Ascending aorta (tissue), 2 donors: ENCODE data around the gene C12orf56. TPM values are rescaled to one million over a fixed set of nuclear protein-coding genes. Genes with fewer than 3 reads are reported as not detected.

Source experiments
- DNase-seq, 2 donors: peaks; one replicate each; pipeline ENCODE4 v3.0.0-alpha.2; 2019; ENCODE audit warnings: low spot score in 2 of 2
- H3K27ac ChIP-seq, 2 donors: fragments of 200-600 bp; sonication (generic); one replicate each; pipeline ENCODE4 v1.5.1; 2016 to 2017; ENCODE audit warnings: mild to moderate bottlenecking in 1 of 2
- H3K27me3 ChIP-seq: fragments of 200-600 bp; sonication (generic); one replicate; pipeline ENCODE4 v1.5.1; 2017
- H3K36me3 ChIP-seq, 2 donors: fragments of 200-600 bp; sonication (generic); one replicate each; pipeline ENCODE4 v1.5.1; 2016
- H3K4me1 ChIP-seq, 2 donors: fragments of 200-600 bp; sonication (generic); one replicate each; pipeline ENCODE4 v1.5.1; 2016 to 2017; ENCODE audit warnings: mild to moderate bottlenecking in 1 of 2
- H3K4me3 ChIP-seq, 2 donors: fragments of 200-600 bp; sonication (generic); one replicate each; pipeline ENCODE4 v1.5.1; 2016 to 2017; ENCODE audit warnings: mild to moderate bottlenecking in 1 of 2
- H3K9me3 ChIP-seq, 2 donors: fragments of 200-600 bp; sonication (generic); one replicate each; pipeline ENCODE4 v1.5.1; 2016
- CTCF ChIP-seq, 3 experiments: fragments of 200-600 bp in 2 of 3; fragments of 450-650 bp in 1 of 3; sonication (generic) in 2 of 3; IDR thresholded peaks; one replicate each; pipeline ENCODE4 v1.5.1; 2016 to 2019; ENCODE audit warnings: antibody characterized with exemption in 3 of 3, mild to moderate bottlenecking in 1 of 3, moderate library complexity in 1 of 3
- intact Hi-C: fragments of 100-400 bp; cut with DNase I; formaldehyde crosslinking; loops from one replicate; pipeline ENCODE4 v1.15.1; 2023
- total RNA-seq: library from RNA; depleted of rRNA; stranded (reverse); fragments of >200 nt; gene quantifications from one replicate; pipeline ENCODE4 v1.1.0, GENCODE V29; 2016

The C12orf56 gene
- not detected for total RNA-seq

GRCh38 chr12:64390275-64390851 lies at the start of gene C12orf56:
C12orf56 (minus strand) TSS chr12:64390758; CDS start chr12:64390565, 193 bp downstream.
- H3K36me3 ChIP-seq: no peaks in the 10 kb centered on the region
- no peak for TF ChIP-seq CTCF (IDR thresholded peaks at IDR 0.05)
- no peaks in the 10 kb centered on the region for H3K9me3 ChIP-seq
- no peak for DNase-seq
- intact Hi-C loops: no loop called here
- H3K27ac ChIP-seq: no peak within 1 kb of the TSS
- no peaks in the 10 kb centered on the region for H3K27me3 ChIP-seq
- H3K4me1 ChIP-seq: no peaks in the 10 kb centered on the region
- peak within 1 kb of the TSS; percentile 42 to 57 for H3K4me3 ChIP-seq

- Histone ChIP-seq H3K4me3 (no peak overlapping the region), H3K36me3 (peaks cover 43 to 85% of the 10 kb centered on the region in 2 donors), H3K27me3 (no peaks in the 10 kb centered on the region), H3K4me1 (no peaks in the 10 kb centered on the region), H3K9me3 (no peaks in the 10 kb centered on the region), H3K27ac (no peak overlapping the region)
- DNase-seq: no peak
- intact Hi-C loops: no loop called here
- no peak for TF ChIP-seq CTCF (IDR thresholded peaks at IDR 0.05)
Observed at GRCh38 chr12:64440100-64440499, 49.5 kb upstream of the C12orf56 start.

GRCh38 chr12:64433915-64434314 lies 43.4 kb upstream of the C12orf56 start:
- peaks cover 71 to 100% of the 10 kb centered on the region in 2 donors for H3K36me3 ChIP-seq
- intact Hi-C loops: no loop called here
- H3K4me3 ChIP-seq: no peak overlapping the region
- H3K27me3 ChIP-seq: no peaks in the 10 kb centered on the region
- H3K4me1 ChIP-seq: no peaks in the 10 kb centered on the region
- no peak overlapping the region for H3K27ac ChIP-seq
- no peak for DNase-seq
- H3K9me3 ChIP-seq: no peaks in the 10 kb centered on the region
- no peak for TF ChIP-seq CTCF (IDR thresholded peaks at IDR 0.05)

- no peak for DNase-seq
- TF ChIP-seq CTCF (IDR thresholded peaks at IDR 0.05): no peak
- Histone ChIP-seq H3K27me3 (no peaks in the 10 kb centered on the region), H3K4me3 (no peak overlapping the region), H3K4me1 (no peaks in the 10 kb centered on the region), H3K9me3 (no peaks in the 10 kb centered on the region), H3K36me3 (peaks cover 73 to 94% of the 10 kb centered on the region in 2 donors), H3K27ac (no peak overlapping the region)
- intact Hi-C loops: no loop called here
Observed at GRCh38 chr12:64431791-64432190, 41.2 kb upstream of the C12orf56 start.

- intact Hi-C loops: no loop called here
- H3K27ac ChIP-seq: no peak overlapping the region
- H3K4me3 ChIP-seq: no peak overlapping the region
- H3K4me1 ChIP-seq: no peaks in the 10 kb centered on the region
- H3K36me3 ChIP-seq: peaks cover 72 to 94% of the 10 kb centered on the region in 2 donors
- DNase-seq: no peak
- H3K9me3 ChIP-seq: no peaks in the 10 kb centered on the region
- TF ChIP-seq CTCF (IDR thresholded peaks at IDR 0.05): no peak
- H3K27me3 ChIP-seq: no peaks in the 10 kb centered on the region
Observed at GRCh38 chr12:64430886-64431285, 40.3 kb upstream of the C12orf56 start.

GRCh38 chr12:64428956-64429355 lies 38.4 kb upstream of the C12orf56 start:
- Histone ChIP-seq H3K27me3 (no peaks in the 10 kb centered on the region), H3K27ac (no peak overlapping the region), H3K36me3 (peaks cover 81 to 94% of the 10 kb centered on the region in 2 donors), H3K4me3 (no peak overlapping the region), H3K9me3 (no peaks in the 10 kb centered on the region), H3K4me1 (no peaks in the 10 kb centered on the region)
- intact Hi-C loops: no loop called here
- DNase-seq: no peak
- no peak for TF ChIP-seq CTCF (IDR thresholded peaks at IDR 0.05)
